Measurements from ENCODE around the gene CD164.

Gene CD164

DNA sequence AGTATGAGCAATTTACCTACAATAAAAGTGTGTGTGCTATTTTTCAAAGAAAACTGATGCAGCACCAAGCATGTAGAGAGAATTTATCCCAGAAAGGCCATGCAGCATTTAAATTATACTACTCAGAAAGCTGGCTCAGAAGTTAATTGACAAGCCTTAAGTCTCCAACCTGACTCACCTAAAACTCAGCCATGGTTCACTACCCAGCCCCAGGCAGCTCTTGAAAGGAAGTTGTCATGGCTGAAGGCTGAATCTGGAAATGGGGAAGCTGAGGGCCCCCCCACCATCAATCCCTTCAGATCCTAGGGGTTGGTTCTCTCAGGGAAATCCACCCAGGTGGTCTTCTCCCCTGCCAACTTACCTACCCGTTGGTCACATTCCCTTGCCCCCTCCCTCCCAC is 38.5 kb upstream of the CD164 start:
- DNase-seq (ENCODE audit: low spot score) (no peak), ATAC-seq (ENCODE audit: low read depth) (peak; percentile 66; the same call in 2 of the 3 replicates)
- H3K4me1 ChIP-seq (ENCODE audit: insufficient read depth, poor library complexity, severe bottlenecking) = no peaks in the 10 kb centered on the region
- no peak overlapping the region for H3K4me3 ChIP-seq (ENCODE audit: severe bottlenecking)
- no peak overlapping the region for H3K27ac ChIP-seq (ENCODE audit: poor library complexity, severe bottlenecking)
- H3K9me3 ChIP-seq (ENCODE audit: severe bottlenecking) = no peaks in the 10 kb centered on the region
- TF ChIP-seq, protein P1, sequence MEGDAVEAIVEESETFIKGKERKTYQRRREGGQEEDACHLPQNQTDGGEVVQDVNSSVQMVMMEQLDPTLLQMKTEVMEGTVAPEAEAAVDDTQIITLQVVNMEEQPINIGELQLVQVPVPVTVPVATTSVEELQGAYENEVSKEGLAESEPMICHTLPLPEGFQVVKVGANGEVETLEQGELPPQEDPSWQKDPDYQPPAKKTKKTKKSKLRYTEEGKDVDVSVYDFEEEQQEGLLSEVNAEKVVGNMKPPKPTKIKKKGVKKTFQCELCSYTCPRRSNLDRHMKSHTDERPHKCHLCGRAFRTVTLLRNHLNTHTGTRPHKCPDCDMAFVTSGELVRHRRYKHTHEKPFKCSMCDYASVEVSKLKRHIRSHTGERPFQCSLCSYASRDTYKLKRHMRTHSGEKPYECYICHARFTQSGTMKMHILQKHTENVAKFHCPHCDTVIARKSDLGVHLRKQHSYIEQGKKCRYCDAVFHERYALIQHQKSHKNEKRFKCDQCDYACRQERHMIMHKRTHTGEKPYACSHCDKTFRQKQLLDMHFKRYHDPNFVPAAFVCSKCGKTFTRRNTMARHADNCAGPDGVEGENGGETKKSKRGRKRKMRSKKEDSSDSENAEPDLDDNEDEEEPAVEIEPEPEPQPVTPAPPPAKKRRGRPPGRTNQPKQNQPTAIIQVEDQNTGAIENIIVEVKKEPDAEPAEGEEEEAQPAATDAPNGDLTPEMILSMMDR (IDR thresholded peaks at IDR 0.05; ENCODE audit: poor library complexity, severe bottlenecking) = no peak
- no peaks in the 10 kb centered on the region for H3K36me3 ChIP-seq (ENCODE audit: low read depth)
- no peaks in the 10 kb centered on the region for H3K27me3 ChIP-seq (ENCODE audit: insufficient read depth, poor library complexity, severe bottlenecking)

DNA sequence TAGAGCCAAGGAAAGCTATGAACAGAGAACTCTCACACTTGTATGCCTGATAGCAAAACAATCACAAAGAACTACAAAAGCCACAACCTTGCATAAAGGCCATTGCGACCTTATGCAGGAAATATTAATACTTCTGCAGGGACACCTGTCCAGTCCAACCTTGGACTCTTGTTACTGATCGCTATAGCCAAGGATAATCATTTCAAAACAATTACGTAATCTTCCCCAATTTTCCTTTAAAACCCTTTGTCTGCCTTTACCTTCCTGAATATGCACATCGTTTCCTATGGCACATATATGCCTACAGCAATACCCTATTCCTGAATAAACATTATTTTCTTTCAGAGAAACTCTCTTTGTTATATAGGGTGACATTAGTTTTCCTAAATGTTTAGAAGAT is 35.4 kb upstream of the CD164 start:
- Histone ChIP-seq H3K27me3 (ENCODE audit: insufficient read depth, poor library complexity, severe bottlenecking) (no peaks in the 10 kb centered on the region), H3K9me3 (ENCODE audit: severe bottlenecking) (no peaks in the 10 kb centered on the region), H3K4me1 (ENCODE audit: insufficient read depth, poor library complexity, severe bottlenecking) (no peaks in the 10 kb centered on the region), H3K36me3 (ENCODE audit: low read depth) (no peaks in the 10 kb centered on the region), H3K4me3 (ENCODE audit: severe bottlenecking) (no peak overlapping the region), H3K27ac (ENCODE audit: poor library complexity, severe bottlenecking) (no peak overlapping the region)
- TF ChIP-seq, protein P1 (IDR thresholded peaks at IDR 0.05; ENCODE audit: poor library complexity, severe bottlenecking) = no peak
- DNase-seq (ENCODE audit: low spot score) (no peak), ATAC-seq (ENCODE audit: low read depth) (no peak)

DNA sequence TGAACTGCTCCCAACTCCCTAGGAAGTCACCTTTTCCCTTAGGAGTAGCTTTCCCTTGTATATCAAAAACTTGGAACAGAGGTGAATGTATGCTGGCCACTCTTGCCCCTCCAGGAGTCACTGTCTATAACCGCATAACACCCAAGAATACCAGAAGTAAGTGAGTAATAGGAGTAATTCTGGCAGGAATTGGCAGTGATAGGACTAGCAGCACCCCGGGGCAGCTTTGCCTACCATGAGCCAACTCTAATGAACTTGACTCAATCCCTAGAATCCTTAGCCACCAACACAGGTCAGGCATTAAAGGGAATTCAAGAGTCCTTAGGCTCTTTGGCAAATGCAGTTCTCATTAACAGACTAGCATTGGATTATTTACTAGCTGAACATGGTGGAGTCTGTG is 28.8 kb upstream of the CD164 start:
- no peak overlapping the region for H3K4me3 ChIP-seq (ENCODE audit: severe bottlenecking)
- no peaks in the 10 kb centered on the region for H3K36me3 ChIP-seq (ENCODE audit: low read depth)
- ATAC-seq (ENCODE audit: low read depth) (0 out of 3 replicates have a peak, but pooled peaks have one; percentile 19), DNase-seq (ENCODE audit: low spot score) (no peak)
- no peaks in the 10 kb centered on the region for H3K27me3 ChIP-seq (ENCODE audit: insufficient read depth, poor library complexity, severe bottlenecking)
- TF ChIP-seq, protein P1 (IDR thresholded peaks at IDR 0.05; ENCODE audit: poor library complexity, severe bottlenecking) = no peak
- H3K27ac ChIP-seq (ENCODE audit: poor library complexity, severe bottlenecking) = no peak overlapping the region
- H3K4me1 ChIP-seq (ENCODE audit: insufficient read depth, poor library complexity, severe bottlenecking) = no peaks in the 10 kb centered on the region
- H3K9me3 ChIP-seq (ENCODE audit: severe bottlenecking) = no peaks in the 10 kb centered on the region

DNA sequence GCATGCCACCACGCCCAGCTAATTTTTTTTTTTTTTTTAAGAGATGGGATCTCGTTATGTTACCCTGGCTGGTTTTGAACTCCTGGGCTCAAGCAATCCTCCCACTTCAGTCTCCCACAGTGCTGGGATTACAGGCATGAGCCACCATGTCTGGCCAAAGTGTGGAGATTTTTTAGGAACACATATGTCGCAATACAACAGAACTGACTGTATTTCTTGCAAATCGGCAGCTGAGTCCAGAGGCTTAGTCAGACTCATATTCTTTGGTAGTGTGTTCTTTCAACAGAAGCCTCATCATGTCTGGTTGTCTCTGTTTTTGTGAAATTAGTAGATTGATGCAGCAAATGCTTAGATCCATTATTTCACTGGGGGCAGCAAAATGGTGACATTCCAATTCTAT is 23.9 kb upstream of the CD164 start:
- DNase-seq (ENCODE audit: low spot score) (no peak), ATAC-seq (ENCODE audit: low read depth) (peak; percentile 36; the same call in 1 of the 3 replicates)
- TF ChIP-seq, protein P1 (IDR thresholded peaks at IDR 0.05; ENCODE audit: poor library complexity, severe bottlenecking) = no peak
- Histone ChIP-seq H3K27me3 (ENCODE audit: insufficient read depth, poor library complexity, severe bottlenecking) (no peaks in the 10 kb centered on the region), H3K9me3 (ENCODE audit: severe bottlenecking) (no peaks in the 10 kb centered on the region), H3K4me1 (ENCODE audit: insufficient read depth, poor library complexity, severe bottlenecking) (no peaks in the 10 kb centered on the region), H3K27ac (ENCODE audit: poor library complexity, severe bottlenecking) (no peak overlapping the region), H3K4me3 (ENCODE audit: severe bottlenecking) (no peak overlapping the region), H3K36me3 (ENCODE audit: low read depth) (no peaks in the 10 kb centered on the region)

DNA sequence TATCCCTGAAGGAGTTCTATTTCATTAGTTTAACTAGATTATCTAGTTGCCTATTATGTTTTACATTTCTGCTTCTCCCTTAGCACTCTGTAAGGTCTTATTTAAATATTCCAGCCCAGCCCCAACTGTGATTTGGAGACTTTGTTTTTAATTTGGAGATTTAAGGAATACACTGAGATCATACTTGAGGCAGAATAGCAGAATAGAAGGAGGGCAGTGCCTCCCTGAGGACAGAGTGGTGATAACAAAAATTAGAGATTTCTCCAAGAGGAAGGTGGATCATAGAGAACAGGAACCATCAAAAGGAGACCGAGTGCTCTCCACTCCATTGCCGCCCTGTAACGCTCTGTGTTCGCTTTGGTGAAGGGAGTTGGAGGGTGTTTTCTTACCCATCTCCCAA is 14.8 kb upstream of the CD164 start:
- H3K36me3 ChIP-seq (ENCODE audit: low read depth) = no peaks in the 10 kb centered on the region
- TF ChIP-seq, protein P1 (IDR thresholded peaks at IDR 0.05; ENCODE audit: poor library complexity, severe bottlenecking) = peak; percentile 35
- H3K27ac ChIP-seq (ENCODE audit: poor library complexity, severe bottlenecking) = no peak overlapping the region
- no peaks in the 10 kb centered on the region for H3K9me3 ChIP-seq (ENCODE audit: severe bottlenecking)
- no peaks in the 10 kb centered on the region for H3K4me1 ChIP-seq (ENCODE audit: insufficient read depth, poor library complexity, severe bottlenecking)
- ATAC-seq (ENCODE audit: low read depth) = 0 out of 3 replicates have a peak, but pooled peaks have one; percentile 35
- H3K27me3 ChIP-seq (ENCODE audit: insufficient read depth, poor library complexity, severe bottlenecking) = no peaks in the 10 kb centered on the region
- no peak overlapping the region for H3K4me3 ChIP-seq (ENCODE audit: severe bottlenecking)
- DNase-seq (ENCODE audit: low spot score) = no peak

All from RWPE2 (cell line).